Type B pancreatic cell (in vitro differentiated cells): ENCODE measurements around the gene INO80D. TPM values are rescaled to one million over a fixed set of nuclear protein-coding genes. Genes with fewer than 3 reads are reported as not detected.
A peak's percentile ranks its signal among the peaks of the same experiment; 100 is the strongest.

Source experiments
- DNase-seq: peaks from one replicate; pipeline ENCODE4 v3.0.0; 2021; ENCODE audit warnings: mixed read lengths; ENCODE audit not compliant: unreplicated experiment; ENCODE audit errors: extremely low spot score
- H3K27ac Mint-ChIP-seq: 2 replicates; pipeline ENCODE4 v1.8.0; 2021; ENCODE audit warnings: mild to moderate bottlenecking, mixed read lengths
- H3K27me3 Mint-ChIP-seq: 2 replicates; pipeline ENCODE4 v1.8.0; 2021; ENCODE audit warnings: mixed read lengths
- H3K36me3 Mint-ChIP-seq: 2 replicates; pipeline ENCODE4 v1.8.0; 2021; ENCODE audit warnings: mixed read lengths
- H3K4me1 Mint-ChIP-seq: one replicate; pipeline ENCODE4 v1.8.0; 2021; ENCODE audit warnings: mixed read lengths; ENCODE audit not compliant: unreplicated experiment
- H3K4me3 Mint-ChIP-seq: 2 replicates; pipeline ENCODE4 v1.8.0; 2021; ENCODE audit warnings: mild to moderate bottlenecking, mixed read lengths
- H3K9me3 Mint-ChIP-seq: 2 replicates; pipeline ENCODE4 v1.8.0; 2021; ENCODE audit warnings: mixed read lengths
- total RNA-seq: library from RNA; stranded (reverse); gene quantifications from 2 replicates; pipeline ENCODE4 v1.2.1, GENCODE V29; 2021; ENCODE audit warnings: low replicate concordance
- TF ChIP-seq, protein P1 (sequence below): fragments of 200-600 bp; sonication (generic); conservative IDR thresholded peaks from 2 replicates; pipeline ENCODE4 v1.5.0; 2021; ENCODE audit warnings: antibody characterized with exemption, mild to moderate bottlenecking

The INO80D gene
- total RNA-seq, 1 donor from 2014 or later: 20.4 TPM

DNA sequence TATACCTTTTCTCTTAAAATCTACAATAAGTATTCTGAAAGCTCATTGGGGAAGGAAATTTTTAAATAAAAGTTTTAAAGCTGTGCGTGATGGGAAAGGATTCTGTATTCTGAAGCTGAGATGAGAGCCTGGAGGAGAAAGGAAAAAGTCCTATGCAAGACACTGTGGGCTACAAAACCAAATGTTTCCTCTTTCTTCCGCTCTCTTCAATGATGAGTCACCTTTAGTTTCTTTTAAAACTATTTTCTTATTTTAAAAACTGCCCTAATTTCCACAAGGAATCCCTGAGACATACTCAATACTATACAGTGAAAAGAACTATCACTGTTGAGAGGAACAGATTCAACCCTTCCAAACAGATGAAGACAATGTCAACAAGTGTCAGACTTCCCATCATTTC lies 87.4 kb downstream of the INO80D start:
- H3K27ac Mint-ChIP-seq: no peak overlapping the region
- peaks cover 13% of the 10 kb centered on the region for H3K36me3 Mint-ChIP-seq
- H3K27me3 Mint-ChIP-seq: no peaks in the 10 kb centered on the region
- no peak overlapping the region for H3K4me3 Mint-ChIP-seq
- no peaks in the 10 kb centered on the region for H3K9me3 Mint-ChIP-seq
- peaks cover 7% of the 10 kb centered on the region for H3K4me1 Mint-ChIP-seq
- no peak for DNase-seq
- TF ChIP-seq, protein P1, sequence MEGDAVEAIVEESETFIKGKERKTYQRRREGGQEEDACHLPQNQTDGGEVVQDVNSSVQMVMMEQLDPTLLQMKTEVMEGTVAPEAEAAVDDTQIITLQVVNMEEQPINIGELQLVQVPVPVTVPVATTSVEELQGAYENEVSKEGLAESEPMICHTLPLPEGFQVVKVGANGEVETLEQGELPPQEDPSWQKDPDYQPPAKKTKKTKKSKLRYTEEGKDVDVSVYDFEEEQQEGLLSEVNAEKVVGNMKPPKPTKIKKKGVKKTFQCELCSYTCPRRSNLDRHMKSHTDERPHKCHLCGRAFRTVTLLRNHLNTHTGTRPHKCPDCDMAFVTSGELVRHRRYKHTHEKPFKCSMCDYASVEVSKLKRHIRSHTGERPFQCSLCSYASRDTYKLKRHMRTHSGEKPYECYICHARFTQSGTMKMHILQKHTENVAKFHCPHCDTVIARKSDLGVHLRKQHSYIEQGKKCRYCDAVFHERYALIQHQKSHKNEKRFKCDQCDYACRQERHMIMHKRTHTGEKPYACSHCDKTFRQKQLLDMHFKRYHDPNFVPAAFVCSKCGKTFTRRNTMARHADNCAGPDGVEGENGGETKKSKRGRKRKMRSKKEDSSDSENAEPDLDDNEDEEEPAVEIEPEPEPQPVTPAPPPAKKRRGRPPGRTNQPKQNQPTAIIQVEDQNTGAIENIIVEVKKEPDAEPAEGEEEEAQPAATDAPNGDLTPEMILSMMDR: no peak

DNA sequence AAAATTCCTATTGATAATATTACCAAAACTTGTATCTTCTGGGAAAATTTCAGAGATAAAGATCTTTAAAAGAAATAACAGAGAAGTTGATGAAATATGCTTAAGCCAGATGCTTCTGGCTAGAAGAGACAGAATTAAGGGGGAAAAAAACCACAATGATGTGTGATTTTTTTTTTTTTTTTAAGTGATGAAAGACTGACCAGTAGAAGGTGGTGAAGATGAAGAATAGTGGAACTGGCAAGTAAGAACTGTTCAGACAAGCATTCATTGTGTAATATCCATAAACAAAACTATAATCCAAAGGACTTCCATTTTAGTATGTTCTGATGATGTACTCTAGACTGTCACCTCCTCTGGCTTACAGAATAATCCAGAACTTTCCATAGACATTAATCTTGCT lies 89.8 kb downstream of the INO80D start:
- H3K27ac Mint-ChIP-seq: no peak overlapping the region
- TF ChIP-seq, protein P1: no peak
- H3K36me3 Mint-ChIP-seq: peaks cover 12% of the 10 kb centered on the region
- H3K27me3 Mint-ChIP-seq: no peaks in the 10 kb centered on the region
- H3K4me3 Mint-ChIP-seq: no peak overlapping the region
- no peaks in the 10 kb centered on the region for H3K9me3 Mint-ChIP-seq
- peaks cover 7% of the 10 kb centered on the region for H3K4me1 Mint-ChIP-seq
- no peak for DNase-seq

DNA sequence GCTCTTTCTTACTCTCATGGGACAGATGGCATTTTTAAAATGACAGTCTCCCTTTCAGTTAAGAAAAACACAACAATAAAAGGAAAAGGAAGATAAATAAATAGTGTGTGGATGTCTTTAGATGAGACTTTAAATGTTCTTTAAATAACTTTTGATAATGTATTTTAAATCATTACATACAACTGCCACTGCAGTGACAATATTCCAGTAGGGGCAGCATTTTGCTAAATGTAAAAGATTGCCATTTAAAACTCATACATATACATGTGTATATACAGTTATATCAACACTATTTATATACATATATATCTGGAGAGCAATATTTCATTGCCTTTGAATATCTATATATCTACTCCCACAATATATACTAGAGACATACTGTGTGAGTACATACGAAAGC lies 90.7 kb downstream of the INO80D start:
- no peak overlapping the region for H3K4me3 Mint-ChIP-seq
- H3K27ac Mint-ChIP-seq: no peak overlapping the region
- no peak for DNase-seq
- peaks cover 11% of the 10 kb centered on the region for H3K36me3 Mint-ChIP-seq
- H3K9me3 Mint-ChIP-seq: no peaks in the 10 kb centered on the region
- H3K4me1 Mint-ChIP-seq: peaks cover 7% of the 10 kb centered on the region
- H3K27me3 Mint-ChIP-seq: no peaks in the 10 kb centered on the region
- TF ChIP-seq, protein P1: peak; percentile 46

DNA sequence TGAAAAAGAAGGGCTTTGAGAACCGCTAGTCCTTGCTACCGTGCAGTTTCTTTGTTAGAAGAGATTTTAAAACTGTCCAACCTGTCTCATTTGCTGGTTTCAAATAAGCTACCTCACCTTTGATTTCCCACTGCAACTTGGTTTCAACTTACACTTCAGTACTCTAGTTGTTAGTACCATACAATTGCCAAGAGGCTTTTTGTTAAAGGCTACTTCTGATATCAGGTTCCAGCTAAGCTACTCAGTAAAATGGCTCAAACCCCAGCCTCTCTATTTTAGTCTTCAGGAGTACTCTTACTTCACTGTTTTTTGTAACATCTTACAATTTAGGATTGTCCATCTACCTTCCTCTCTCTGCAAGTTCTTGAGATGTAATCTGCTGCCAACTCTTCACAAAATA lies 91.6 kb downstream of the INO80D start:
- no peak overlapping the region for H3K27ac Mint-ChIP-seq

DNA sequence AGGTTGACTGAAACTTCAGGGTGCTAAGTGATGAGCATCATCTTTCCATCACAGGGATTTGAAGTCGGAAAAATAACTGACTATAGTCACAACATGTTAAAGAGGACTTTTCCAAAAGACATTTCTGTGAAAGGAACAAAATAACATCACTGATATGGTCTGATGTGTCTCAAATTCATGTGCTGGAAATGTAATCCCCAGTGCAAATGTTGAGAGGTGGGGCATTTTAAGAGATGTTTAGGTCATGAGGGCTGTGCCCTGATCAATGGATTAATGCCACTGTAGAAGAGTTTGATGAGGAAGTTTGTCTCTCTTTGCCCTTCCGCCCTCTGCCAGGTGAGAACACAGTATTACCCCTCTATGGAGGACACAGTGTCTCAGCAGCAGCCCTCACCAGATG lies 95.9 kb downstream of the INO80D start:
- Mint-ChIP-seq H3K4me3 (no peak overlapping the region), H3K36me3 (peaks cover 3% of the 10 kb centered on the region), H3K27ac (no peak overlapping the region), H3K4me1 (peaks cover 17% of the 10 kb centered on the region), H3K9me3 (no peaks in the 10 kb centered on the region), H3K27me3 (no peaks in the 10 kb centered on the region)
- TF ChIP-seq, protein P1: no peak
- DNase-seq: no peak

More for the DNA sequence above, 91.6 kb downstream of the INO80D start:
- Mint-ChIP-seq H3K4me1 (peaks cover 9% of the 10 kb centered on the region), H3K9me3 (no peaks in the 10 kb centered on the region), H3K36me3 (peaks cover 9% of the 10 kb centered on the region), H3K4me3 (no peak overlapping the region), H3K27me3 (no peaks in the 10 kb centered on the region)
- TF ChIP-seq, protein P1: no peak
- no peak for DNase-seq
